NCI-H69 (cell line): ENCODE results near the gene TMEM259.

ENCODE experiments used
- DNase-seq: peaks from one replicate; lab custom pipeline; 2025; lab: John Stamatoyannopoulos, UW

Gene TMEM259

DNA sequence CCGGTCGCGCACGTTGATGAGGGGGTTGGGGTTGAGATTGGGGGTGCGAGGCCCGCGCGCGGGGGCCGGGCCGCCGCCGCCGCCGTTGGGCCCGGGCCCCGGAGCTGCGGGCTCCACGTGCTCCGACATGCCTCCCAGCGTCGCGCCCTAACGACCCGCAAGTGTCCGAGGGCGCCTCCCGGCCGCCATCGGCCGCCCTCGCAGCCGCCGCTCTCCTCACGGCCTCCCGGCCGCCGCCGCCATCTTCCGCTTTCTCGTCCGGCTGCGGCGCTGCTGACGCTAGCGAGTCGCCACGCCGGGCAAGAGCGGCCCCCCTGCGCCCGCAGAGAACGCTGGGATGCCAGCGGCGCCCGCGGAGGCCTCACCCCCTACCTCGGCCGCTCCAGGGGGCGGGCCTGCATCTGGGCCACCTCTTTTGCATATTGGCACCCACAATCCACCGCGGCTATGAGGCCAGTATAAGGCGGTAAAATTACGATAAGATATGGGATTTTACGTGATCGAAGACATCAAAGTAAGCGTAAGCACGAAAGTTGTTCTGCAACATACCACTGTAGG, at the start of gene TMEM259:
TMEM259 (minus strand) TSS at position 256 of the 558 bp plus-strand sequence; CDS start at position 129, 127 bp downstream.
- peak; percentile 99 for DNase-seq

DNA sequence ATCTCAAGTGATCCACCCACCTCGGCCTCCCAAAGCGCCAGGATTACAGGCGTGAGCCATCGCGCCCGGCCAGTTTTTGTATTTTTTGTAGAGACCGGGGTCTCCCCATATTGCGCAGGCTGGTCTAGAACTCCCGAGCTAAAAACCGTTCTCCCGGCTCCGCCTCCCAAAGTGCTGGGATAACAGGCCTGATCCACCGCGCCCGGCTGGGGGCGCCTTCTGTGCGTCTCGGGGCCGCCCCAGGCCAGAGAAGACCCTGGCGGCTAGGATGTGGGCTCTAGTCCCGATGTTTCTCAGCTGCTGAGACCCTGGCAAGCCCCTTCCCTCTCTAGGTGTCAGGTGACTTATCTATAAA, 49.6 kb upstream of the TMEM259 start:
- DNase-seq = peak; percentile 37

DNA sequence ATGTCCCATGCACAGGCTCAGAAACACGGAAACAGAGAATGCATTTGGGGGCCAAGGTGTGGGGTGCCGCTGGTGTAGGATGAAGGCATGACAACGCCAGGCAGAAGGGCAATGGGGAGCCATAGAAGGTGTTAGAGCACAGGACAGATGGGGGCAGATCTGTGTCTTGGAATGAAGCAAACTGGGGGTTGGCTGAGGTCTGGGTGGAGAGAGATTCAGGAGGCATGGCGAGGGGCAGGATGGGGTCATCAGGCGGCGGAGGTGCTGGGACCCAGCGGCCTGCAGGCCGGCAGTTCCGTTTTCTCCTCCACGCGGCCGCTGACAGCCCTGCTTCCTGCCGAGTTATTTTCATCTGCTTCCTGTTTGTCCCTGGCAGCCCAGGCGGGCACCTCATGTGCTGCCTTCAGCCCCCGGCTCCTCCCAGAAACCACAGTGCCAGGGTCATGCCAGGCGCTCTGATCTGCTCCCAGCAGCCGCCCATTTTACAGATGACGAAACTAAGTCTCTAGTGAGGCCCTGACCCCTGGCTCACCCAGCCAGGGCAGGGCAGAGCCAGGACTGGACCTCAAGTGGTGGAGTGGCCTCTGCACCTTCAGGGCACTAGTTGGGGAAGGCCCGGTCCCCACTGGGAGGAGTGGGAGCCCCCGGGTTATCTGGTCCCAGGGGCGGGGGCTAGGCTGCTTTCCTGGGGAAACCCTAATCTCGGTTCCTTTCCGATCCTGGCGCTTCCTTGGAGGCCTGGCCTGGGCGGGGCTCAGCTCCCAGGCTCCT, 48.3 kb upstream of the TMEM259 start:
- peak; percentile 51 for DNase-seq

- no peak for DNase-seq
Observed at GRCh38 chr19:1068009-1069001, 47.4 kb upstream of the TMEM259 start.

DNA sequence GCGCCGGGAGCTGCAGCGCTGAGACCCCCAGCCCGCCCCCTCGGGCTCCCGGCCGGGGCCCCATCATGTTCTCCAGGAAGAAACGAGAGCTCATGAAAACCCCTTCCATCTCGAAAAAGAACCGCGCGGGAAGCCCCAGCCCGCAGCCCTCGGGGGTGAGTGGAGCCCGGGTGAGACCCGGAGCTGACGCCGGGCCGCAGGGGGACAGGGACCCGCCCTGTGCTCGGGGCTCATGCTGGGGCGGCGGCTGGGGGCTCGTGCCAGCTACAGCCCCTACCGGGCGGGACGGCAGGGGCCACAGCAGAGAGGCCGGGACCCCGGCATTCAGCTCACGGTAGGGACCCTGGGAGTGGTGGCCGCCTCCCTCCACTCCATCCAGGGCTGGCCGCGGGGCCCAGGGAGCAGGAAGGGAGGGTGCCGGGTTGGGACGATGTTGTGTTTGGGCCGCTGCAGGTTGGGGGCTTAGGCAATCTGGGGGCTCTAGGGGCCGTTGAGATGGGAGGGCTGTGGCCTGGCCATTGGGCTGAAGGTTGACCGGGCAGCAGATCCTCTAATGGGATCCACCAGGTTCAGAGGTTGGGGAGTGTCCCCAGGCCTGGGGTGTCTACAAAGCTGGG, 46.5 kb upstream of the TMEM259 start:
- no peak for DNase-seq

DNA sequence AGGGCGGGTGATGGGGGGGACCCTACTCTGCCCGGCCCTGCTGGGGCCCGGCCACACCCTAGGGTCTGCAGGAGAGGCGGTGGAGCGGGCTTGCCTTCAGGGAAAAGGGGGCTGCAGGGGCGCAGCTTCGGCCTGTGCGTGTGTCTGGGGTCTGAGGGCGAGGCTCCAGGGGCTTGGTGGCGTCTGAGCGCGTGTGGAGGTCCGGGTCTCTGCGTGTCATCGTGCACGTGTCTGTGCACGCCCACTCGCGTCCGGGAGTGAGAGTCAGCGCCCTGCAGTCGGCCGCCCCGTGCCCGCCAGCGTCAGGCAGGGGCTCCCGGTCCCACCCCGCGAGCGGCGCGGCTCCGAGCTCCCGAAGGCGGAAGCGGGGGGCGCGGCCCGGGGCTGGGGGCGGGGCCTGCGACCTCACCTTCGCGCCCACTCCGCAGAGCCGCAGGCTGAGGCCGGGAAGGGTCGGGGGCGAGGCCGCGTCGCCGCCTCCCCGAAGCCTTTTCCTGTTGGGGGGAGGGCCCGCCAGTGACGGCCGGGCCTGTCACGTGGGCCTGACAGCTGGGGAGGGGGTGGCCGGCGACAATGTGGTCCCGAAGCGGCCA, 45.9 kb upstream of the TMEM259 start, which contains the start of gene ARHGAP45:
ARHGAP45 (plus strand) TSS at position 420 of the 593 bp plus-strand sequence. CDS start 239 bp downstream, outside the sequence.
- DNase-seq = peak; percentile 71

GRCh38 chr19:1066251-1066747, 45.4 kb upstream of the TMEM259 start:
- no peak for DNase-seq

DNA sequence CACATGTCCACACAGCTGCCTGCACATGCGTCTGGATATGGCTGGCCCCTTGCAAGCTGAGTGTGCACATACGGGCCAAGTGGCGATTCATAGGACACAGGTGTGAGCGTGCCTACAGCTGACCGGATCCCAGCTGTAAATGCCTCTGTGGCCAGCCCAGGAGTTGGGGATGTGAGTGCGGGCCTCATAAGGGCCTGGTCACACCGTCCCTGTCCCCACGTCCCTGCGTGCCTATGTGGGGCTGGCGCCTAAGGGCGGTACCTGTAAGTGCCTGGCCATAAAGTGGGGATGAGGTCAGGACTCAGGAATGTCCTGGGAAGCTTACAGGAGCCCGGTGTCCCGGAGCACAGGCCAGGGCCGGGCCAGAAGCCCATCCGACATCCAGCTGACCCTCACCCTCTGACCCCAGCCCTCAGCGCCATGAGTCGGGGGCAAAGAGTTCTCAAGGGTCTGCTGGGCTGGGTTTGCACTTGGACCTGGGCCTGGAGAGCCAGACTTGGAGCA, 44.7 kb upstream of the TMEM259 start:
- DNase-seq = no peak

- peak; percentile 82 for DNase-seq
Observed at GRCh38 chr19:1064661-1065605, 44.0 kb upstream of the TMEM259 start.

DNA sequence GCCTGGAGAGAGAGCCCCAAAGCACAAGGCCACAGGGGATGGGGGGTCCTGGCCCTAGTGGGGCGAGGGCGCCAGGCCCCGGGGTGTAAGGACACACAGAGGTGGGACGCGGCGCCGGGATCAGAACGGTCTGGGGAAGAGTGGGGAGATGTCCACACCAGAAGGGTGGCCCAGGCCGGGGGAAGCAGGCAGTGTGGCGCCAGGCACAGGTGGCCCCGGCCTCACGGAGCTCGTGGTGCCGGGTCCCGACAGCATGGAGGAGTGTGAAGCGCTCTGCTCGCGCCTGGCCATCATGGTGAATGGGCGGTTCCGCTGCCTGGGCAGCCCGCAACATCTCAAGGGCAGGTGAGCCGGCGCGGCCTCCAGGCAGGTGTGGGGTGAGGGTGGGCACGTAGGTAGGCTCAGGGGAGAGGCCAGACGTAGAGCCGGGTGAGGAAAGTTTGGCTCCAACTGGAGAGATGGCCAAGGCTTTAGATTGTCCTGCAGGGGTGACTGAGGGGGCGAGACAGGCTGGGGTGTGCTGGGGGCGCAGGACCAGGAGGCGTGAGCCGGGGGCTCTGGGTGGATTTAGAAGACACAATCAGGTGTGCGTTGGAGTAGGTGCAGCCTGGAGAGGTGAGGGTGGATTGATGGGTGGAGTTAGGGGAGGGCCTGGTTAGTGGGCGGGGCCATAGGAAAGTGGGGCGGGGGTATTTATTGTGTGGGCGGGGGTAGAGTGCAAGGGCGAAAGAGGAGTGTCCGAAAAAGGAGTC, 43.2 kb upstream of the TMEM259 start:
- peak; percentile 40 for DNase-seq

DNA sequence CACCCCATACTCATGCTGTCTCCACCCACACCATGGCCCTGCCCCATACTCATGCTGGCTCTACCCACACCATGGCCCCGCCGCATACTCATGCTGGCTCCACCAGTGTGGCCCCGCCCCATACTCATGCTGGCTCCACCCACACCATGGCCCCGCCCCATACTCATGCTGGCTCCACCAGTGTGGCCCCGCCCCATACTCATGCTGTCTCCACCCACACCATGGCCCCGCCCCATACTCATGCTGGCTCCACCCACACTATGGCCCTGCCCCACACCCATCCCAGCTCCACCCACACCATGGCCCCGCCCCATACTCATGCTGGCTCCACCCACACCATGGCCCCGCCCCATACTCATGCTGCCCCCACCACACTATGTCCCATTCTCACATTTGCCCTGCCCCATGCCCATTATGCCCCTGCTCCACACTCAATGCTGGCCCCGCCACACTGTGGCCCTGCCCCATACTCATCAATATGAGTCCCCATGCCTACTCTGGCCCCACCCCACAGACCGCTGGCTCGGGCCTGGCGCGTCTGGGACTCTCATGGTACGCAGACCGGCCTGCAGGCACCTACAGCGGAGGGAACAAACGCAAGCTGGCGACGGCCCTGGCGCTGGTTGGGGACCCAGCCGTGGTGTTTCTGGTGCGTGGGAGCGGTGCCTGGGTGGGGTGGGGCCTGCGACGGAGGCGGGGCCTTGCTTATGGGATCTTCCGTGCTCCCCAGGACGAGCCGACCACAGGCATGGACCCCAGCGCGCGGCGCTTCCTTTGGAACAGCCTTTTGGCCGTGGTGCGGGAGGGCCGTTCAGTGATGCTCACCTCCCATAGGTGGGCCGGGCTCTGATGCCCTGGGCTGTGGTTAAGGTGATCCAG, 42.3 kb upstream of the TMEM259 start:
- no peak for DNase-seq

GRCh38 chr19:1062387-1063029, 41.6 kb upstream of the TMEM259 start:
- DNase-seq = no peak

DNA sequence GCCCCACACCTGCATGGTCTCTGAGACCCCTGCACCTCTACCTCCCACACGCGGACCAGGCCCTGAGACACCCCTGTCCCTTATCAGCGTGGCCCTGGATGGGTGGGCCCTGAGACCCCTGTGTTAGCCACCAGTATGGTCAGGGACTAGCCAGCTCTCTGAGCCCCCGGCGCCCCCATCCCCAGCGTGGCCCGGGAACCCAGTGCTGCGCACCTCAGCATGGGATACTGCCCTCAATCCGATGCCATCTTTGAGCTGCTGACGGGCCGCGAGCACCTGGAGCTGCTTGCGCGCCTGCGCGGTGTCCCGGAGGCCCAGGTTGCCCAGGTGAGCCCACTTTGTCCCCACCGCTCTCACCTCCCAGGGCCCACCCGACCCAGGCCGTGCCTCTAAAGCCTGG, 41.1 kb upstream of the TMEM259 start:
- no peak for DNase-seq

- DNase-seq = no peak
Observed at GRCh38 chr19:1060689-1061088, 39.8 kb upstream of the TMEM259 start.

DNA sequence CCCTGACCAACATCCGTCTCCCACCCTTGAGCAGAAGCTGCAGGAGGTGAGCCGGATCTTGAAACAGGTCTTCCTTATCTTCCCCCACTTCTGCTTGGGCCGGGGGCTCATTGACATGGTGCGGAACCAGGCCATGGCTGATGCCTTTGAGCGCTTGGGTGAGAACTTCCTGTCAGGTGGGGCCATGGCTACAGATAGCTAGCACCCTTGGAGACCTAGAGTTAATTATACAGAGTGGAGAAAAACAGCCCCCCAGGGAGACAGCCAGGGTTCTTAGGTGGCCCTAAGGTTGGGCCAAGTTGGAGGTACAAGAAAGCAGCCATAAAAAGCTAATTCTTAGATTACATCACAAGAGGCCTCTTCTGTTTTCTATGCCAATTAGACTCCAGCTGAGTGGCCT, 37.2 kb upstream of the TMEM259 start:
- no peak for DNase-seq

GRCh38 chr19:1057176-1057855, 36.4 kb upstream of the TMEM259 start:
- DNase-seq = peak; percentile 50
